Sigmoid colon (tissue), 4 donors: ENCODE measurements around the gene MMD2.

ENCODE experiments used
- EP300 ChIP-seq, 4 donors: sonication (generic); formaldehyde crosslinking; IDR thresholded peaks; one replicate each; pipeline ENCODE4 v1.6.1; 2017; ENCODE audit warnings: antibody characterized with exemption in 4 of 4
- POLR2A ChIP-seq, 2 donors: fragments of 450-650 bp; IDR thresholded peaks; one replicate each; pipeline ENCODE4 v1.6.1; 2016; ENCODE audit warnings: antibody characterized with exemption in 2 of 2, mild to moderate bottlenecking in 2 of 2, moderate library complexity in 2 of 2
- POLR2AphosphoS5 ChIP-seq, 4 donors: sonication (generic); formaldehyde crosslinking; IDR thresholded peaks; one replicate each; pipeline ENCODE4 v1.6.1; 2017; ENCODE audit warnings: antibody characterized with exemption in 4 of 4
- TF ChIP-seq, protein P1 (sequence below), 4 experiments: fragments of 450-650 bp in 3 of 4; fragments of 200-600 bp in 1 of 4; IDR thresholded peaks; one replicate each; pipeline ENCODE4 v1.5.1; 2016 to 2019; ENCODE audit warnings: antibody characterized with exemption in 4 of 4, mild to moderate bottlenecking in 3 of 4, moderate library complexity in 2 of 4

GRCh38 chr7:4998910-4999309, 39.9 kb upstream of the MMD2 start:
- TF ChIP-seq, protein P1, sequence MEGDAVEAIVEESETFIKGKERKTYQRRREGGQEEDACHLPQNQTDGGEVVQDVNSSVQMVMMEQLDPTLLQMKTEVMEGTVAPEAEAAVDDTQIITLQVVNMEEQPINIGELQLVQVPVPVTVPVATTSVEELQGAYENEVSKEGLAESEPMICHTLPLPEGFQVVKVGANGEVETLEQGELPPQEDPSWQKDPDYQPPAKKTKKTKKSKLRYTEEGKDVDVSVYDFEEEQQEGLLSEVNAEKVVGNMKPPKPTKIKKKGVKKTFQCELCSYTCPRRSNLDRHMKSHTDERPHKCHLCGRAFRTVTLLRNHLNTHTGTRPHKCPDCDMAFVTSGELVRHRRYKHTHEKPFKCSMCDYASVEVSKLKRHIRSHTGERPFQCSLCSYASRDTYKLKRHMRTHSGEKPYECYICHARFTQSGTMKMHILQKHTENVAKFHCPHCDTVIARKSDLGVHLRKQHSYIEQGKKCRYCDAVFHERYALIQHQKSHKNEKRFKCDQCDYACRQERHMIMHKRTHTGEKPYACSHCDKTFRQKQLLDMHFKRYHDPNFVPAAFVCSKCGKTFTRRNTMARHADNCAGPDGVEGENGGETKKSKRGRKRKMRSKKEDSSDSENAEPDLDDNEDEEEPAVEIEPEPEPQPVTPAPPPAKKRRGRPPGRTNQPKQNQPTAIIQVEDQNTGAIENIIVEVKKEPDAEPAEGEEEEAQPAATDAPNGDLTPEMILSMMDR (IDR thresholded peaks at IDR 0.05), result no peak
- TF ChIP-seq EP300 (IDR thresholded peaks at IDR 0.05), result no peak
- TF ChIP-seq POLR2AphosphoS5 (IDR thresholded peaks at IDR 0.05), result no peak
- no peak for TF ChIP-seq POLR2A (IDR thresholded peaks at IDR 0.05)
